Subcutaneous abdominal adipose tissue (tissue), 5 donors: Measurements from ENCODE around the gene ZFYVE26.
A peak's percentile ranks its signal among the peaks of the same experiment; 100 is the strongest.
"Not testable (repeated sequence)": the region's sequence is repeated elsewhere in the genome, so short reads cannot be mapped to it uniquely, and the experiment has no call there.

ENCODE experiments used
- H3K27ac ChIP-seq: one replicate; pipeline ENCODE4 v1.7.0; 2013; ENCODE audit warnings: low read depth, mild to moderate bottlenecking, inconsistent platforms, low read length, moderate library complexity
- H3K27me3 ChIP-seq, 5 donors: one replicate each; pipeline ENCODE4 v1.7.0; 2013; ENCODE audit warnings: low read length in 5 of 5, inconsistent platforms in 1 of 5; ENCODE audit not compliant: control insufficient read depth in 5 of 5, insufficient read depth in 4 of 5
- H3K36me3 ChIP-seq, 5 donors: one replicate each; pipeline ENCODE4 v1.7.0; 2013; ENCODE audit warnings: low read length in 5 of 5; ENCODE audit not compliant: control insufficient read depth in 5 of 5, insufficient read depth in 5 of 5
- H3K4me1 ChIP-seq, 5 donors: one replicate each; pipeline ENCODE4 v1.7.0; 2013; ENCODE audit warnings: low read length in 5 of 5, mild to moderate bottlenecking in 3 of 5, moderate library complexity in 1 of 5; ENCODE audit not compliant: control insufficient read depth in 5 of 5, insufficient read depth in 5 of 5
- H3K4me3 ChIP-seq, 5 donors: one replicate each; pipeline ENCODE4 v1.7.0; 2013; ENCODE audit warnings: low read length in 5 of 5, low read depth in 1 of 5
- H3K9ac ChIP-seq, 5 donors: one replicate each; pipeline ENCODE4 v1.7.0; 2013; ENCODE audit warnings: low read length in 5 of 5, mild to moderate bottlenecking in 4 of 5, moderate library complexity in 3 of 5
- H3K9me3 ChIP-seq, 5 donors: one replicate each; pipeline ENCODE4 v1.7.0; 2013; ENCODE audit warnings: low read length in 5 of 5; ENCODE audit not compliant: control insufficient read depth in 5 of 5
- donor health status: healthy.
- donor health status: healthy.
- donor health status: healthy.
- donor health status: healthy.
- donor health status: healthy.

The ZFYVE26 gene

DNA sequence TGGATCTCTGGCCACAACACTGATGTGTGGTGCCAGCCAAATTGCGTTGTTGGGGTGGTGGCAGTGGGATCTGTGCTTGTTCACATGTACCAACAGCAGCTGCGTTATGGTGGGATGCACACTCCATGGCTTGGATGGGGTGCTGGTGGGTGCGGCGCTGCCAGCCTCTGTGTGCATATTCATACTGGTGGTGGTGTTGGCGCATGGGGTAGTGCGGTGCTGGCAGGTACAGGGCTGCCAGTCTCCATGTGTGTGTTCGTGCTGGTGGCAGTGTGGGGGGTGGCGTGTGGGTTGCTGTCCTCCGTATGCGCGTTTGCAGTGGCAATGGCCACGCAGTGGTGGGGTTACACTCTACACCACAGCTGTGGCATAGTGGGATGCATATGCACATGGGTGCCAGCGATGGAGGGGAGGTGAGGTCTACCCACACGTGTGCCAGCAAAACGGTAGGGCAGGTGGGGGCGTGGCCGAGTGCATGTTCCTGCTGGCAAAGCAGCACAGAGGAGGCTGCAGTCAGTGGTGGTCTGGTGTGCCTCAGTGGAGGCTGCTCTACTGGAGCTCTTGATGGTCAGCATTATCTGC, 29.7 kb upstream of the ZFYVE26 start:
- H3K4me3 ChIP-seq, result no peak overlapping the region

DNA sequence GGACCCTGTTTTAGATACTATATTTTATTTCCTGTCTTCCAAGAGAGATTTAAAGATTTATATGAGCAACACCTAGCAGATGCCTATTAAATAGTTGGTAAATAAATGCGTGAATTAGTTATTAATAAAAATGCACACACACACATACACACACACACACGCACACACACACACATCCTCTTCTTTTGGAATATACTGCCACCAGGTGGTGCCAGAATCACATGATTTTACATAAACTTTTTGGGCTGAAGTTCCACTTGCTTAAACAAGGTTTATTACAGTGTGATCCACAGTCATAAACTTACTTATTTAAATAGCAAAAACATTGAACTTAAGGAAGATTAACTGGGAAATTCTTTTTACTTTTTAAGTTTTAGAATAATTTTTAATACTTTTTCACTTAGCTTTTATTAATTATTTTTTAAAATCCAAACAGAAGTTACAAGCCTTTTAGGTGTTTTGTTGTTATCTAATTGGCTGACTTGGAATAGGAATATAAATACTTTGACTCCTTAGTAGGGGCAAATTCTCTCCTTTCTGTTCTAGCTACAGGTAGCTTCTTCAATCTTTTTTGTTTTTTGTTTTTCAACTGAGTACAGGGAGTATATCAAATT, 20.7 kb upstream of the ZFYVE26 start:
- no peaks in the 10 kb centered on the region for H3K4me1 ChIP-seq
- H3K27me3 ChIP-seq, result no peaks in the 10 kb centered on the region
- no peaks in the 10 kb centered on the region for H3K9me3 ChIP-seq
- H3K4me3 ChIP-seq, result no peak overlapping the region
- H3K9ac ChIP-seq, result no peak overlapping the region
- H3K36me3 ChIP-seq, result peaks cover 0 to 4% (median 0%) of the 10 kb centered on the region in 5 donors
- no peak overlapping the region for H3K27ac ChIP-seq

More for the DNA sequence above, 29.7 kb upstream of the ZFYVE26 start:
- H3K9ac ChIP-seq, result no peak overlapping the region
- no peaks in the 10 kb centered on the region for H3K4me1 ChIP-seq
- no peaks in the 10 kb centered on the region for H3K27me3 ChIP-seq
- no peak overlapping the region for H3K27ac ChIP-seq
- H3K9me3 ChIP-seq, result peaks cover 0 to 10% (median 2%) of the 10 kb centered on the region in 5 donors
- peaks cover 0 to 2% (median 0%) of the 10 kb centered on the region in 5 donors for H3K36me3 ChIP-seq

DNA sequence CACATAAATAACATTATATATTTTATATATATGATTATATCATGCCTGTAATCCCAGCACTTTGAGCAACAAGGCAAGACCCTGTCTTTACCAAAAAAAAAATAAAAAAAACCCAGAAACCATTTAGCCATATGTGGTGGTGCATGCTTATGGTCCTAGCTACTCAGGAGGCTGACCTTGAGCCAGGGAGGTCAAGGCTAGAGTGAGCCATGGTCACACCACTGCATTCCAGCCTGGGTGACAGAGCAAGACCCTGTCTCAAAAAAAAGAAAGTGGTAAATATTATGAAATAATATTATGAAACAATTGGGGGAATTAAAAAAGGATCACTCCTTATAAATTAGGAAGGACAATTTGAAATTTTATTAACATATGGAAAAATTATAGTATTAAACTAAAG, 19.2 kb upstream of the ZFYVE26 start:
- Histone ChIP-seq H3K4me1 (no peaks in the 10 kb centered on the region), H3K36me3 (peaks cover 0 to 4% (median 0%) of the 10 kb centered on the region in 5 donors), H3K9me3 (no peaks in the 10 kb centered on the region), H3K4me3 (no peak overlapping the region), H3K27me3 (no peaks in the 10 kb centered on the region), H3K27ac (no peak overlapping the region), H3K9ac (no peak overlapping the region)

DNA sequence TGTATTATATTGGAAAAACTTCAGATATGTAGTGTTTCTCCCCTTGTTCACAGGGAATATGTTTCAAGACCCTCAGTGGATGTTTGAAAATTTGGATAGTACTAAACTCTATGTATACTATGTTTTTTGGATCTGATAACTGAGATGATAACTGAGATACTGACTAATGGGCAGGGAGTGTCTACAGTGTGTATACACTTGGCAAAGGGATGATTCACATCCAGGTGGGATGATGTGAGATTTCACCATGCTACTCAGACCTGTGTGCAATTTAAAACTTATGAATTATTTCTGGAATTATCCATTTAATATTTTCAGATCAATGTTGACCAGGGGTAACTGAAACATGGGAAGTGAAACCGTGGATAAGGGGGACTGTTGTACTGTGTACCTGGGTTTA, 17.0 kb upstream of the ZFYVE26 start:
- Histone ChIP-seq H3K9me3 (no peaks in the 10 kb centered on the region), H3K4me1 (no peaks in the 10 kb centered on the region), H3K27me3 (no peaks in the 10 kb centered on the region), H3K36me3 (peaks cover 0 to 4% (median 0%) of the 10 kb centered on the region in 5 donors), H3K9ac (no peak overlapping the region), H3K4me3 (no peak overlapping the region), H3K27ac (no peak overlapping the region)

DNA sequence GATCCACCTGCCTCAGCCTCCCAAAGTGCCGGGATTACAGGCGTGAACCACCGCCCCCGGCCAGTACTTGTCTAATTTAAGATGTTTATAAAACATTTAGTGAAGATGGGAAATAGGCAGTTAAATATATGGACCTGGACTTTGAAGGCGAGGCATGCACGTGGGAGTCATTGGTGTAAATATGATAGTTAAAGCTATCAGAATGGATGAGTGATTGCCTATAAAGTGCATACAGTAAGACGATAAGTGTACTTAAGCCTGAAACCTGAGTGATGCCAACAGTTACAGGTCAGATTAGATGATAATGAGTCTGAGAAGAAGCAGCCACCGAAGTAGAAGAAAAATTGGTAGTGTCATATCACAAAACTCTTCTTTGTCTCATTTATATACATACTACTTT, 14.7 kb upstream of the ZFYVE26 start:
- Histone ChIP-seq H3K9ac (no peak overlapping the region), H3K9me3 (no peaks in the 10 kb centered on the region), H3K36me3 (peaks cover 2 to 7% (median 3%) of the 10 kb centered on the region in 5 donors), H3K27me3 (no peaks in the 10 kb centered on the region), H3K4me3 (no peak overlapping the region), H3K4me1 (no peaks in the 10 kb centered on the region), H3K27ac (no peak overlapping the region)

DNA sequence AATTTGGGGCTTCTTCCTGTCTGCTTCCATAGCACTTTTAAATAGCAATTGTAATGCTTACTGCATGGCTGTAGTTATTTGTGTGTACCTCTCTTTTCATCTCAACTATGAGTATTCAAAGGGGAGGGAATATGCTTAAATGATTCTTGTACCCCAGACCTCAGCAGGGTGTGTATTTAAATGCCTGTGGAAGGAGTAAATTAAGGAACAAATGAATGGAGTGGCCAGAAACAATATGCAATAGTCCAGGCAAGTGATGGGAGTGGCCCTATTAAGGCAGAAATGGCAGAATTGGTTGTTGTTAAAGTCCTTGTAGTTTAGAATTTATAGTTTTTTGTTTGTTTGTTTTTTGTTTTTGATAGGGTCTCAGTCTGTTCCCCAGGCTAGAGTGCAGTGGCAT, 4.7 kb upstream of the ZFYVE26 start:
- Histone ChIP-seq H3K27me3 (no peaks in the 10 kb centered on the region), H3K36me3 (peaks cover 0 to 2% (median 0%) of the 10 kb centered on the region in 5 donors), H3K4me3 (peak overlapping the region in 2 of 5 donors; percentile 98 to 100), H3K9me3 (no peaks in the 10 kb centered on the region), H3K27ac (no peak overlapping the region), H3K9ac (no peak overlapping the region), H3K4me1 (peaks cover 2 to 24% (median 20%) of the 10 kb centered on the region in 5 donors)

DNA sequence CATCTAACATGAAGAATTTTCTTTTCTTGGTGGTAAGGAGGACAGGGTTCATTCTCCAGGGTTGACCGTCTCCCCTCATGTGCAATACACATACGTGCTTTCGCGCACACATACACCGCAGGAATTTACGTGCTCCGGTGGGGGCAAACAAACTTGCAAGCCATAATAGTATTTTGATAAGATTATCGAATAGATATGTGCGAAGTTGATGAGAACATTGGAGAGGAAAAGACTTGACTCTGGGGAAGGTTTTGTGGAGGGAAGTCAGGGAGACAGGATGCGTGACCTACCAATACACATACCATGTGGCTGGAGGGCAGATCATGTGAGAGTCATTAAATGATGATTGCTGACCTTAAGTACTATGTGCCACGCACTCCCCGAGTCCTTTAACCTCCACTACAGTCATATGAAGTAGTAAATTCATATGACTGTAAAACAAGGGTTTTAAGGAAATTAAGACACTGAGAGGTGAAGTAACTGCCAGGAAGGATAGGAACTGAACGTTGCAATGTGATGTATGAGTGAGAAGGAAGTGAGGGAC, 4.1 kb upstream of the ZFYVE26 start:
- H3K4me3 ChIP-seq, result peak overlapping the region; percentile 92 to 100 (median 98)
- H3K4me1 ChIP-seq, result peaks cover 6 to 30% (median 26%) of the 10 kb centered on the region in 5 donors
- H3K9me3 ChIP-seq, result no peaks in the 10 kb centered on the region
- no peaks in the 10 kb centered on the region for H3K36me3 ChIP-seq
- H3K27ac ChIP-seq, result peak overlapping the region; percentile 88
- H3K27me3 ChIP-seq, result no peaks in the 10 kb centered on the region
- peak overlapping the region; percentile 69 to 95 (median 89) for H3K9ac ChIP-seq

DNA sequence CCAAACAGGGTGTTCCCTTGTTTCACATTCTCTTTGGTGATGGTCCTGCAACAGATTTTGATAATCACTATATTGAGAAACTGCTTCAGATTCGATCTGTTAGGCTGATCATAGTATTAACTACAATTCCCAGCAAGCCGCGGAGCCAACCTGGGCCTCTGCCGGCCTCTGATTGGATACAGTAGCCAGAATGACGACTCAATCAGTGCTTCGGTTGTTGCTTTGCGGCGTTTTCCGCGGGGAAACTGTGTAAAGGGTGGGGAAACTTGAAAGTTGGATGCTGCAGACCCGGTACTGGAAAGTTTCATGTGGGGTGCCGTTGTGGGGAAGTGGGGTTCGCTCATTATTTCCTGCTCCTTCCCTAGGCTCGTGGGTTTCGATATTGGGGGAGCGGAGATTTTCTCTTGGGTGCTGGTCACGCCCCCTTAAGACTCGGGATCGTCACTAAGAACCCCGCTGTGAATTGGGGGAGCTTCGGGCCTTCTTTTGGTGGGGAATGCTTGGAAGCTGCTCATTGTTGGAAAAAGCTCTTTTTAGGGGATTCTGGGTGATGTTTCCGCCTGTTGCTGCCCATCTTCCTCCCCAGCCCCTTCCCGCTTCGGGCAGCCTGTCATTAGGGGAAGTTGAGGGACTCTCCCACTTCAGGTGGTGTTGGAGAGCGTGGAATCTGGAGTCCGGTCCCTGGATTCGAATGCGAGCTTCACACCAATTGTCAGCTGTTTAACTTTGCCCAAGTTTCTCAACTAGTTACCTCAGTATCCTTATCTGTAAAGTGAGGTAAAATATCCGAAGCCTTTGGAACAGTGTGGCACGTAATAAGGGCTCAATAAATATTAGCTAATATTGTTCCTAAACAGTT, 3.4 kb upstream of the ZFYVE26 start, which contains the start of gene RAD51B:
TSS of gene RAD51B (plus strand) at position 217 of the 859 bp plus-strand sequence.
- Histone ChIP-seq H3K27ac (peak within 1 kb of the TSS; percentile 88), H3K27me3 (no peaks in the 10 kb centered on the region), H3K36me3 (no peaks in the 10 kb centered on the region), H3K9me3 (no peaks in the 10 kb centered on the region), H3K9ac (peak within 1 kb of the TSS; percentile 69 to 95 (median 89)), H3K4me1 (peaks cover 6 to 35% (median 33%) of the 10 kb centered on the region in 5 donors), H3K4me3 (peak within 1 kb of the TSS; percentile 92 to 100 (median 98))

DNA sequence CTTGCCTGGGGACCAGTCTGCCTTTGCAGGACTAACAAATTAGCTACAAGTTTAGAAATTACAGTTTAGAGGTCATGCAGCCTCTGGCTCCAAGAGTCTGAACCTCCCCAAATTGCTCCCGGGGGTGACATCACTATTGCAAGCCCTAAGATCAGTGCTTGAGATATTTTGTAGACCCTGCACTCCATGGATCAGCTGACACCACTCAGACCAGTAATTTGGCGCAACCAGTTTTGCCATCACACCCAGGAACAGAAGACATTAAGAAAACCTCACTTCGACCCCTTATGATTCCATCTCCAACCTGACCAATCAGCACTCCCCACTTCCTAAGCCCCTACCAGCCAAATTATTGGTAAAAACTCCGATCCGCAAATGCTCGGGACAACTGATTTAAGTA, 2.1 kb upstream of the ZFYVE26 start:
- peaks cover 6 to 35% (median 35%) of the 10 kb centered on the region in 5 donors for H3K4me1 ChIP-seq
- not testable (repeated sequence) for H3K4me3 ChIP-seq, H3K36me3 ChIP-seq, H3K27me3 ChIP-seq, H3K9me3 ChIP-seq, H3K27ac ChIP-seq, H3K9ac ChIP-seq
